C4-2B (cell line): ENCODE results near the gene KLHL3.

Experiments used
- CTCF ChIP-seq: fragments of 450-650 bp; conservative IDR thresholded peaks from 2 replicates; pipeline ENCODE4 v1.5.1; 2017; ENCODE audit warnings: mild to moderate bottlenecking
- ZFX ChIP-seq: fragments of 450-650 bp; IDR thresholded peaks from 2 replicates; pipeline ENCODE4 v1.6.1; 2017

DNA sequence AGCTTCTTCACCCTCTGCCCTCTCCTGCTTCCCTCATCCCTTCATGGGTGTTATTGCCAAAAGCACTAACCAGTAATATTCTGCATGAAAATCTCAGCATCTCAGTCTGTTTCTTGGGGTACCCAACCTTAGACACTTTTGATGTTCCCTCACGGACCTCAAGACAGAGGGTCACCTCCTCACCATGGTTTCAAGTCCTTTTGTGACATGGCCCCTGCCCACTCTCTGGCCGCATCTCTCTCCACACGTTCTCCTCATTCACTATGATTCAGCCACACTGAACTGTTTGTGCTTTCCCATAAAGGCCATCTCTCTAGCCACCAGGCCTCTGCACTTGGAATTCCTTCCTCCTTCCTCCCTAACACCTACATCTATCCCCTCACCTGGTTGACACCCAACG lies 125.3 kb downstream of the KLHL3 start:
- TF ChIP-seq CTCF (no peak), ZFX (no peak)
